Panc1 (cell line): ENCODE results near the gene FTO. TPM values are rescaled to one million over a fixed set of nuclear protein-coding genes. Genes with fewer than 3 reads are reported as not detected.

Experiments used
- ATAC-seq: fragments of 200-7000 bp; cut with Tn5 transposase; 2 replicates; pipeline ENCODE4 v1.9.1; 2020; ENCODE audit warnings: mild to moderate bottlenecking, moderate library complexity
- BruUV-seq: library from RNA; stranded (reverse); fragments of 400-500 nt; replicated peaks from 2 replicates; lab custom pipeline; 2021; lab: Mats Ljungman, UMichigan
- CTCF ChIA-PET: fragments of 300-600 bp; sonication (Branson Sonifier 250); formaldehyde crosslinking; loops from one replicate; lab custom pipeline; 2022; ENCODE audit warnings: antibody characterized with exemption; lab: Charles Lee
- POLR2A ChIA-PET: fragments of 300-600 bp; sonication (Branson Sonifier 250); formaldehyde crosslinking; loops from one replicate; lab custom pipeline; 2022; ENCODE audit warnings: antibody characterized with exemption; lab: Charles Lee
- DNase-seq: peaks from one replicate; pipeline ENCODE4 v3.0.0-alpha.2; 2010; ENCODE audit warnings: low read depth, low spot score
- H3K27ac ChIP-seq: 2 replicates; pipeline ENCODE4 v1.5.1; 2011; ENCODE audit warnings: mild to moderate bottlenecking, low read length, inconsistent platforms
- H3K27me3 ChIP-seq: fragments of 200-500 bp; sonication (Bioruptor generic); 2 replicates; pipeline ENCODE4 v1.6.0; 2014; ENCODE audit warnings: low read length, inconsistent platforms; ENCODE audit not compliant: control insufficient read depth, insufficient read depth
- H3K36me3 ChIP-seq: fragments of 200-500 bp; sonication (Bioruptor generic); 2 replicates; pipeline ENCODE4 v1.5.1; 2014; ENCODE audit warnings: inconsistent platforms, mild to moderate bottlenecking, low read length, moderate library complexity; ENCODE audit not compliant: control insufficient read depth, insufficient read depth
- H3K4me1 ChIP-seq: 2 replicates; pipeline ENCODE4 v1.5.1; 2011; ENCODE audit warnings: inconsistent platforms, mild to moderate bottlenecking, low read length, moderate library complexity; ENCODE audit not compliant: control insufficient read depth, insufficient read depth
- H3K4me3 ChIP-seq, 2 experiments: 2 replicates each; pipeline ENCODE4 v1.5.1; 2011 to 2012; ENCODE audit warnings: low read depth in 2 of 2, low read length in 2 of 2, mild to moderate bottlenecking in 2 of 2, inconsistent platforms in 1 of 2, moderate library complexity in 1 of 2
- H3K9me3 ChIP-seq: fragments of 200-500 bp; sonication (Bioruptor generic); 2 replicates; pipeline ENCODE4 v1.5.1; 2014; ENCODE audit warnings: low read depth, mild to moderate bottlenecking, inconsistent platforms, low read length, moderate library complexity; ENCODE audit not compliant: control insufficient read depth, insufficient read depth
- POLR2AphosphoS5 ChIP-seq: IDR thresholded peaks from 2 replicates; pipeline ENCODE4 v1.6.1; 2012; ENCODE audit warnings: mild to moderate bottlenecking, low read depth, low read length, moderate library complexity
- SIN3A ChIP-seq: IDR thresholded peaks from 2 replicates; pipeline ENCODE4 v1.6.1; 2012; ENCODE audit warnings: low read depth, mild to moderate bottlenecking, low read length, moderate library complexity, borderline replicate concordance; ENCODE audit not compliant: insufficient read depth
- TCF7L2 ChIP-seq: IDR thresholded peaks from 2 replicates; pipeline ENCODE4 v1.6.1; 2011; ENCODE audit warnings: mild to moderate bottlenecking, low read depth, low read length, inconsistent platforms
- in situ Hi-C: cut with HindIII; loops from 2 replicates; pipeline ENCODE4 v1.10.0; 2016; ENCODE audit warnings: low sequenced_read_pairs, low pct_unique_long_range_greater_than_20kb
- intact Hi-C: fragments of 100-400 bp; cut with micrococcal nuclease; formaldehyde crosslinking; loops from one replicate; pipeline ENCODE4 v1.10.0; 2022; ENCODE audit not compliant: unreplicated experiment
- total RNA-seq: library from RNA; stranded (reverse); gene quantifications from one replicate; pipeline ENCODE4 v1.2.1, GENCODE V29; 2021; ENCODE audit not compliant: unreplicated experiment
- TF ChIP-seq, protein P1 (sequence below), 2 experiments: IDR thresholded peaks; 2 replicates each; pipeline ENCODE4 v1.6.1; 2011 to 2012; ENCODE audit warnings: low read depth in 2 of 2, control low read depth in 1 of 2, low read length in 1 of 2, mild to moderate bottlenecking in 1 of 2, moderate library complexity in 1 of 2; ENCODE audit not compliant: insufficient read depth in 1 of 2
- TF ChIP-seq, protein P2 (sequence below): fragments of 450-650 bp; IDR thresholded peaks from 2 replicates; pipeline ENCODE4 v1.5.1; 2017; ENCODE audit warnings: mild to moderate bottlenecking

Gene FTO
- total RNA-seq, 1 experiment from 2014 or later, result 38.2 TPM

DNA sequence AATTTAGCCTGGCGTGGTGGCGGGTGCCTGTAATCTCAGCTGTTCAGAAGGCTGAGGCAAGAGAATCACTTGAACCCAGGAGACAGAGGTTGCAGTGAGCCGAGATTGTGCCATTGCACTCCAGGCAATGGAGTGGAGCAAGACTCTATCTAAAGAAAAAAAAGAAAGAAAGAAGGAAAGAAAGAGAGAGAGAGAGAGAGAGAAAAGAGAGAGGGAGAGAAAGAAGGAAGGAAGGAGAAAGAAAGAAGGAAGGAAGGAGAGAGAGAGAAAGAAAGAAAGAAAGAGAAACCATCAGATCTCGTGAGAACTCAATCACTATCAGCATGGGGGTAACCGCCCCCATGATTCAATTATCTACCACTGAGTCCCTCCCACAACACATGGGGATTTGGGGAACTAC lies 293.0 kb downstream of the FTO start:
- no peaks in the 10 kb centered on the region for H3K27me3 ChIP-seq
- no peaks in the 10 kb centered on the region for H3K4me1 ChIP-seq
- no peaks in the 10 kb centered on the region for H3K9me3 ChIP-seq
- no peaks in the 10 kb centered on the region for H3K36me3 ChIP-seq
- in situ Hi-C loops (no loop called here), intact Hi-C loops (no loop called here)
- no peak for DNase-seq
- TF ChIP-seq POLR2AphosphoS5, result no peak
- TF ChIP-seq, protein P1, sequence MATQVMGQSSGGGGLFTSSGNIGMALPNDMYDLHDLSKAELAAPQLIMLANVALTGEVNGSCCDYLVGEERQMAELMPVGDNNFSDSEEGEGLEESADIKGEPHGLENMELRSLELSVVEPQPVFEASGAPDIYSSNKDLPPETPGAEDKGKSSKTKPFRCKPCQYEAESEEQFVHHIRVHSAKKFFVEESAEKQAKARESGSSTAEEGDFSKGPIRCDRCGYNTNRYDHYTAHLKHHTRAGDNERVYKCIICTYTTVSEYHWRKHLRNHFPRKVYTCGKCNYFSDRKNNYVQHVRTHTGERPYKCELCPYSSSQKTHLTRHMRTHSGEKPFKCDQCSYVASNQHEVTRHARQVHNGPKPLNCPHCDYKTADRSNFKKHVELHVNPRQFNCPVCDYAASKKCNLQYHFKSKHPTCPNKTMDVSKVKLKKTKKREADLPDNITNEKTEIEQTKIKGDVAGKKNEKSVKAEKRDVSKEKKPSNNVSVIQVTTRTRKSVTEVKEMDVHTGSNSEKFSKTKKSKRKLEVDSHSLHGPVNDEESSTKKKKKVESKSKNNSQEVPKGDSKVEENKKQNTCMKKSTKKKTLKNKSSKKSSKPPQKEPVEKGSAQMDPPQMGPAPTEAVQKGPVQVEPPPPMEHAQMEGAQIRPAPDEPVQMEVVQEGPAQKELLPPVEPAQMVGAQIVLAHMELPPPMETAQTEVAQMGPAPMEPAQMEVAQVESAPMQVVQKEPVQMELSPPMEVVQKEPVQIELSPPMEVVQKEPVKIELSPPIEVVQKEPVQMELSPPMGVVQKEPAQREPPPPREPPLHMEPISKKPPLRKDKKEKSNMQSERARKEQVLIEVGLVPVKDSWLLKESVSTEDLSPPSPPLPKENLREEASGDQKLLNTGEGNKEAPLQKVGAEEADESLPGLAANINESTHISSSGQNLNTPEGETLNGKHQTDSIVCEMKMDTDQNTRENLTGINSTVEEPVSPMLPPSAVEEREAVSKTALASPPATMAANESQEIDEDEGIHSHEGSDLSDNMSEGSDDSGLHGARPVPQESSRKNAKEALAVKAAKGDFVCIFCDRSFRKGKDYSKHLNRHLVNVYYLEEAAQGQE (IDR thresholded peaks at IDR 0.05; ENCODE audit: insufficient read depth in 1 of 2, low read depth in 2 of 2, low read length in 1 of 2), result no peak
- no peak for TF ChIP-seq SIN3A
- POLR2A ChIA-PET, result no interaction called here
- no peak for ATAC-seq
- BruUV-seq, result no TSS peak
- H3K27ac ChIP-seq, result no peak overlapping the region
- H3K4me3 ChIP-seq, result no peak overlapping the region
- CTCF ChIA-PET, result no interaction called here

DNA sequence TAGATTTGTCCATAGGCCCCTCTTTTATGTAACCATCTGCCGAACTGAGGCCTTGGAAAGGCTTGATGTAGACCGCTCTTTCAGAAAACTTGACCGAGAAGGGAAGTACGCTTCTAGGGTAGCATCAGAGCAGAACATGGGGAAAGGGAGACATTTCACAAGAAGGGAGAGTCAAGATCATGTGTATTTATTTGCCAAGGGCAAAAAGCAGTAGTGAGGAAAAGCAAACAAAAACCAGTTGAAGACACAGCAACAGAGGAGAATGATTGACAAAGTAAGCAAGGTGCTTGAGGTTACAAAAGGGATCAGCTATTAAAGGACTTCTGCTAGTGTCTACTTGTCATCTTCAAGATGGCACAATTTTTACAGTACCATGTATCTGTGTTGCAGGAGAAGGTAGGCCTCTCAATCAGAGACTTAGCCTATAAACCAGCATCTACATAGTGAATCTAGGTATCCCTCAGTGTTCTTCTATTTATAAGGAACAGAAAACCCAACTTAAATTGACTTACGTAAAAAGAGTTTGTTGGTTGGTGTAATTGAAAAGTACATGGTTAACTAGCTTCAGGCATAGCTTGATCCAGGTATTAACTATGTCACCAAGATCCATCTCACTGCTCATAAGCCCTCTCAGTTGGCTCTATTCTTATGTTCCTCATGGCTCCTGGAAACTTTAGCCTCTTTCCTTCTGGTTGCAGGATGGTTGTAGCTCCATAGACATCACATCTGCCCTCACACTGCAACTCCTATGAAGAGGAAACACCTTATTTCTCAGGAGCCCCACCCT lies 294.3 kb downstream of the FTO start:
- Histone ChIP-seq H3K36me3 (no peaks in the 10 kb centered on the region), H3K27me3 (no peaks in the 10 kb centered on the region), H3K27ac (no peak overlapping the region), H3K9me3 (no peaks in the 10 kb centered on the region), H3K4me1 (no peaks in the 10 kb centered on the region), H3K4me3 (no peak overlapping the region)
- ChIA-PET POLR2A (no interaction called here), CTCF (no interaction called here)
- no TSS peak for BruUV-seq
- TF ChIP-seq SIN3A (no peak), TCF7L2 (no peak)
- TF ChIP-seq, protein P2, sequence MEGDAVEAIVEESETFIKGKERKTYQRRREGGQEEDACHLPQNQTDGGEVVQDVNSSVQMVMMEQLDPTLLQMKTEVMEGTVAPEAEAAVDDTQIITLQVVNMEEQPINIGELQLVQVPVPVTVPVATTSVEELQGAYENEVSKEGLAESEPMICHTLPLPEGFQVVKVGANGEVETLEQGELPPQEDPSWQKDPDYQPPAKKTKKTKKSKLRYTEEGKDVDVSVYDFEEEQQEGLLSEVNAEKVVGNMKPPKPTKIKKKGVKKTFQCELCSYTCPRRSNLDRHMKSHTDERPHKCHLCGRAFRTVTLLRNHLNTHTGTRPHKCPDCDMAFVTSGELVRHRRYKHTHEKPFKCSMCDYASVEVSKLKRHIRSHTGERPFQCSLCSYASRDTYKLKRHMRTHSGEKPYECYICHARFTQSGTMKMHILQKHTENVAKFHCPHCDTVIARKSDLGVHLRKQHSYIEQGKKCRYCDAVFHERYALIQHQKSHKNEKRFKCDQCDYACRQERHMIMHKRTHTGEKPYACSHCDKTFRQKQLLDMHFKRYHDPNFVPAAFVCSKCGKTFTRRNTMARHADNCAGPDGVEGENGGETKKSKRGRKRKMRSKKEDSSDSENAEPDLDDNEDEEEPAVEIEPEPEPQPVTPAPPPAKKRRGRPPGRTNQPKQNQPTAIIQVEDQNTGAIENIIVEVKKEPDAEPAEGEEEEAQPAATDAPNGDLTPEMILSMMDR, result no peak
- intact Hi-C loops (no loop called here), in situ Hi-C loops (no loop called here)
- no peak for ATAC-seq
- DNase-seq, result no peak

DNA sequence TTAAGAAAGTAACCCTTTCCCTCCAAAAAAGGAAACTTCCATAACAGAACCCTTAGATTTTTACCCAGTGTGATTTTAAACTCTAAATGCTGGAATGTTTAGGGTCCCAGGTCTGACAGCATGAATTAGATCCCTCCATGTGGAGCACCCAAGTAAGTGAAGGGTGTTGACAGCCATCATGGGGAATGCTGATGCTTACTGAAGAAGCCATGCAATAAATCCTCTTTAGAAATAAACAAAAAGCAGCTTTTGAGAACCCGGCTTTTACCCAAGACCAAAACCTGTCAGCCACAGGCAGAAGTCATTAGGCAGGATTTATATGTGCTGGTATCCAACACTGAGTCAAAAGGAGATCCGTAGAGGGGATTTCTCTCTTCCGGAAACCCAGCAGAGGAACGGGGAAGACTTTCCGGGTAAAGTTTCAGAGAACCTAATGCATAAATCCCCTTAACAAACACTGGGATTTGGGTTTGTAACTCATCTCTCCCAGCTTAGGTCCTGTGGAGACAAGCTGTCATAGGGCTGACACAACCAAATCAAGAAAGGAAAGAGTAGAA lies 295.1 kb downstream of the FTO start:
- no peaks in the 10 kb centered on the region for H3K36me3 ChIP-seq
- ATAC-seq, result no peak
- no peaks in the 10 kb centered on the region for H3K27me3 ChIP-seq
- BruUV-seq, result no TSS peak
- DNase-seq, result no peak
- intact Hi-C loops (no loop called here), in situ Hi-C loops (no loop called here)
- ChIA-PET CTCF (no interaction called here), POLR2A (no interaction called here)
- no peaks in the 10 kb centered on the region for H3K4me1 ChIP-seq
- TF ChIP-seq, protein P2, result no peak
- TF ChIP-seq, protein P1 (IDR thresholded peaks at IDR 0.05; ENCODE audit: insufficient read depth in 1 of 2, low read depth in 2 of 2, low read length in 1 of 2), result no peak
- TF ChIP-seq TCF7L2 (no peak), SIN3A (no peak), POLR2AphosphoS5 (no peak)
- H3K9me3 ChIP-seq, result no peaks in the 10 kb centered on the region
- no peak overlapping the region for H3K27ac ChIP-seq
- H3K4me3 ChIP-seq, result no peak overlapping the region
